GM12878 (cell line): Measurements from ENCODE around the gene C1R. TPM values are rescaled to one million over a fixed set of nuclear protein-coding genes. Genes with fewer than 3 reads are reported as not detected.

Source experiments
- ATAC-seq: fragments of 200-7000 bp; cut with Tn5 transposase; 3 replicates; pipeline ENCODE4 v1.9.1; 2020; ENCODE audit warnings: mild to moderate bottlenecking, moderate library complexity
- BruUV-seq: library from RNA; stranded (reverse); fragments of 400-500 nt; replicated peaks from 2 replicates; lab custom pipeline; 2021; lab: Mats Ljungman, UMichigan
- CTCF ChIA-PET: fragments of 300-600 bp; sonication (Branson Sonifier 250); formaldehyde crosslinking; extraction: SDS; loops from one replicate; lab custom pipeline; 2021; ENCODE audit warnings: inconsistent platforms; lab: Yijun Ruan, JAX
- POLR2A ChIA-PET: fragments of 350-600 bp; formaldehyde crosslinking; extraction: SDS; loops from one replicate; lab custom pipeline; 2021; ENCODE audit warnings: inconsistent platforms; lab: Charles Lee
- RAD21 ChIA-PET: fragments of 300-600 bp; sonication (Branson Sonifier 250); formaldehyde crosslinking; loops from one replicate; lab custom pipeline; 2023; ENCODE audit warnings: antibody characterized with exemption; ENCODE audit not compliant: unreplicated experiment; lab: Charles Lee
- SMC1A ChIA-PET: fragments of 300-600 bp; sonication (Branson Sonifier 250); formaldehyde crosslinking; loops from one replicate; lab custom pipeline; 2023; ENCODE audit not compliant: unreplicated experiment, uncharacterized antibody; lab: Charles Lee
- DNase-seq: peaks from one replicate; pipeline ENCODE4 v3.0.0-alpha.2; 2011; ENCODE audit warnings: low read depth, low spot score
- FAIRE-seq: peaks from 3 replicates; lab custom pipeline; 2011; peaks lifted over from hg19 to GRCh38; lab: Jason Lieb, UNC
- H2AFZ ChIP-seq: 2 replicates; pipeline ENCODE4 v1.6.0; 2011; ENCODE audit warnings: low read depth, low read length, control low read depth; ENCODE audit not compliant: control insufficient read depth
- H3K27ac ChIP-seq: 2 replicates; pipeline ENCODE4 v1.5.1; 2011; ENCODE audit warnings: control low read depth; ENCODE audit not compliant: control insufficient read depth, insufficient read depth
- H3K27me3 ChIP-seq, 2 experiments: replicated peaks in 1 of 2; 2 replicates each; pipeline versions ENCODE4 v1.6.0 to v1.6.1; 2011; ENCODE audit warnings: low read length in 1 of 2; ENCODE audit not compliant: control insufficient read depth in 2 of 2, insufficient read depth in 2 of 2
- H3K36me3 ChIP-seq, 2 experiments: 2 replicates each; pipeline ENCODE4 v1.5.1; 2011; ENCODE audit warnings: low read length in 1 of 2; ENCODE audit not compliant: control insufficient read depth in 2 of 2, insufficient read depth in 2 of 2
- H3K4me1 ChIP-seq: 2 replicates; pipeline ENCODE4 v1.6.1; 2011; ENCODE audit warnings: mild to moderate bottlenecking, low read length, moderate library complexity, mixed read lengths; ENCODE audit not compliant: control insufficient read depth, insufficient read depth
- H3K4me2 ChIP-seq: 2 replicates; pipeline ENCODE4 v1.6.0; 2011; ENCODE audit warnings: control low read depth; ENCODE audit not compliant: control insufficient read depth, insufficient read depth
- H3K4me3 ChIP-seq: fragments of 200-600 bp; sonication (generic); 2 replicates; pipeline ENCODE4 v1.5.1; 2016
- H3K79me2 ChIP-seq: 2 replicates; pipeline ENCODE4 v1.6.0; 2011; ENCODE audit warnings: low read length; ENCODE audit not compliant: control insufficient read depth, insufficient read depth
- H3K9ac ChIP-seq: 2 replicates; pipeline ENCODE4 v1.8.0; 2011; ENCODE audit warnings: low read length, control low read depth, mixed read lengths; ENCODE audit not compliant: control insufficient read depth, insufficient read depth
- H3K9me3 ChIP-seq: replicated peaks from 3 replicates; pipeline ENCODE4 v1.5.1; 2011; ENCODE audit warnings: mild to moderate bottlenecking, low read length; ENCODE audit not compliant: control insufficient read depth, insufficient read depth
- H4K20me1 ChIP-seq: 2 replicates; pipeline ENCODE4 v1.6.0; 2011; ENCODE audit not compliant: control insufficient read depth, insufficient read depth
- CHD2 ChIP-seq: IDR thresholded peaks from 2 replicates; pipeline ENCODE4 v1.6.1; 2011; ENCODE audit warnings: low read depth, low read length, improper control_type of control experiment, borderline replicate concordance
- WGBS: methylation state at CpG from one replicate; pipeline ENCODE4 v1.1.6; 2016; ENCODE audit warnings: low lambda C conversion rate; ENCODE audit not compliant: insufficient replicate concordance, insufficient coverage; ENCODE audit errors: missing lambda C conversion rate; 5-methylcytosine and 5-hydroxymethylcytosine counted together
- in situ Hi-C: fragments of 300-500 bp; cut with MboI; formaldehyde crosslinking; loops from 9 replicates; pipeline ENCODE4 v1.14.3; 2018; ENCODE audit warnings: mixed read lengths
- intact Hi-C: fragments of 100-400 bp; cut with micrococcal nuclease; formaldehyde crosslinking; loops from one replicate; pipeline ENCODE4 v1.14.2; 2022; ENCODE audit not compliant: unreplicated experiment
- polyA plus RNA-seq, 11 experiments: library from polyadenylated mRNA; depleted of rRNA in 4 of 11; unstranded in 6 of 11; stranded (reverse) in 5 of 11; fragments of >200 nt; fragmentation: Nextera tagmentation in 4 of 11; fragmentation: Illumina TruSeq in 1 of 11; extraction: Ambion mirVana in 4 of 11; extraction: Trizol in 1 of 11; gene quantifications; 1 replicate in 1 of 11; 2 replicates in 10 of 11; pipeline versions ENCODE4 v1.2.1 to v1.2.3, GENCODE V29; 2011 to 2016; ENCODE audit warnings: inconsistent platforms in 2 of 11, missing spikeins in 2 of 11, low read depth in 1 of 11
- total RNA-seq, 4 experiments: library from RNA; depleted of rRNA in 3 of 4; stranded (reverse); fragments of >200 nt in 3 of 4; fragmentation: Illumina TruSeq in 1 of 4; extraction: Trizol in 1 of 4; gene quantifications; 2 replicates each; pipeline versions ENCODE4 v1.2.1 to v1.2.3, GENCODE V29; 2013 to 2021
- TF ChIP-seq, protein P1 (sequence below), 3 experiments: IDR thresholded peaks in 2 of 3; conservative IDR thresholded peaks in 1 of 3; 2 replicates each; pipeline ENCODE4 v1.5.1; 2011; ENCODE audit warnings: low read depth in 3 of 3, low read length in 3 of 3, mild to moderate bottlenecking in 3 of 3, control low read depth in 2 of 3, moderate library complexity in 2 of 3, inconsistent platforms in 1 of 3, mixed read lengths in 1 of 3; ENCODE audit not compliant: control insufficient read depth in 2 of 3, insufficient read depth in 1 of 3; ENCODE audit errors: extremely low read depth in 1 of 3

Gene C1R
- total and polyA plus RNA-seq, 10 of the 15 experiments (the other 5 are each of a cell fraction or from before 2014, with no cell fraction given) = 0.31 to 1.9 (median 0.96) TPM; not detected in 1

DNA sequence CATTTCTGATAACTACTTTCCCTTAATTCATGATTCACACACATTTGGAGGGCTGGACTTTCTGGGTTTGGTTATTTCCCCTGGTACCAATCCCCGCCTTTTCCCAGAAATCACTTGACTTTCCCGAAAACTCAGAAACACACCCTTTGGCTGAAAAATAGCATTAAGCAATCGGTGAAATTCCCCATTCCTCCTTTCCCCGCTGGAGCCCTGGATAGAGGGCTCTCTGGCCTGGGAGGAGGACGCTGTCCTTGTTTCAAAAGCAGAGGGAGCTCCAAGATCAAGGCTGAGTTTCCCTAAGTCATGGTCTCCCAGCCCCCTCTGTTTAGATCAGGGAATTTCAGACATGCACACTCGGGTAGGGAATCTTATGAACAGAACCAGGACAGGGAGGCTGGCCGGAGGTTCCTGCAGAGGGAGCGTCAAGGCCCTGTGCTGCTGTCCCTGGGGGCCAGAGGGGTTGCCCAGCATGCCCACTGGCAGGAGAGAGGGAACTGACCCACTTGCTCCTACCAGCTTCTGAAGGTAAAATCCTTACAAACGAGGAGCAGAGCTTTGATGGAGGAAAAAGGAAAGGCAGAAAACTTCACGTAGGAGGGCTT is 31.8 kb downstream of the C1R start, which contains the start of gene C1S:
TSS of gene C1S (plus strand) at position 366 of the 602 bp plus-strand sequence. CDS start 1,195 bp downstream, outside the sequence.
- no peaks in the 10 kb centered on the region for H4K20me1 ChIP-seq

More for the DNA sequence above, 31.8 kb downstream of the C1R start, which contains the start of gene C1S:
- intact Hi-C loops (no loop called here), in situ Hi-C loops (no loop called here)
- no peaks in the 10 kb centered on the region for H3K79me2 ChIP-seq
- RAD21 ChIA-PET = interaction anchor here (1.6 kb wide), 1 partner anchor 53 kb away, joined by 4 read pairs; no protein-coding TSS in a partner anchor
- no peak within 1 kb of the TSS for H3K9ac ChIP-seq
- DNase-seq = no peak
- H3K9me3 ChIP-seq = no peaks in the 10 kb centered on the region
- SMC1A ChIA-PET = no interaction called here
- CTCF ChIA-PET = interaction anchor here (1.0 kb wide), 1 partner anchor 51 kb away, joined by 3 read pairs; no protein-coding TSS in a partner anchor
- H2AFZ ChIP-seq = no peak within 1 kb of the TSS
- no peak for ATAC-seq
- POLR2A ChIA-PET = no interaction called here
- H3K27ac ChIP-seq = no peak within 1 kb of the TSS
- no peak for TF ChIP-seq CHD2
- TF ChIP-seq, protein P1, sequence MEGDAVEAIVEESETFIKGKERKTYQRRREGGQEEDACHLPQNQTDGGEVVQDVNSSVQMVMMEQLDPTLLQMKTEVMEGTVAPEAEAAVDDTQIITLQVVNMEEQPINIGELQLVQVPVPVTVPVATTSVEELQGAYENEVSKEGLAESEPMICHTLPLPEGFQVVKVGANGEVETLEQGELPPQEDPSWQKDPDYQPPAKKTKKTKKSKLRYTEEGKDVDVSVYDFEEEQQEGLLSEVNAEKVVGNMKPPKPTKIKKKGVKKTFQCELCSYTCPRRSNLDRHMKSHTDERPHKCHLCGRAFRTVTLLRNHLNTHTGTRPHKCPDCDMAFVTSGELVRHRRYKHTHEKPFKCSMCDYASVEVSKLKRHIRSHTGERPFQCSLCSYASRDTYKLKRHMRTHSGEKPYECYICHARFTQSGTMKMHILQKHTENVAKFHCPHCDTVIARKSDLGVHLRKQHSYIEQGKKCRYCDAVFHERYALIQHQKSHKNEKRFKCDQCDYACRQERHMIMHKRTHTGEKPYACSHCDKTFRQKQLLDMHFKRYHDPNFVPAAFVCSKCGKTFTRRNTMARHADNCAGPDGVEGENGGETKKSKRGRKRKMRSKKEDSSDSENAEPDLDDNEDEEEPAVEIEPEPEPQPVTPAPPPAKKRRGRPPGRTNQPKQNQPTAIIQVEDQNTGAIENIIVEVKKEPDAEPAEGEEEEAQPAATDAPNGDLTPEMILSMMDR (IDR thresholded peaks at IDR 0.05 in 2 of 3, conservative IDR thresholded peaks at IDR 0.05 in 1 of 3; ENCODE audit: control insufficient read depth in 2 of 3, extremely low read depth in 1 of 3, insufficient read depth in 1 of 3, low read depth in 3 of 3, low read length in 3 of 3) = peak in 1 of 3 experiments; percentile 16; a peak in 2 of 6 replicates
- BruUV-seq = no TSS peak
- H3K36me3 ChIP-seq = no peaks in the 10 kb centered on the region
- H3K4me2 ChIP-seq = no peak within 1 kb of the TSS
- 7% methylated on average over 10 of the region's 10 CpGs for WGBS
- no peak for FAIRE-seq
- H3K27me3 ChIP-seq = peaks cover 0 to 3% of the 10 kb centered on the region in 2 experiments; a peak in 2 of 4 replicates
- no peaks in the 10 kb centered on the region for H3K4me1 ChIP-seq
- no peak within 1 kb of the TSS for H3K4me3 ChIP-seq
